Kidney (tissue), 22 donors: Measurements from ENCODE around the gene CD37. TPM values are rescaled to one million over a fixed set of nuclear protein-coding genes. Genes with fewer than 3 reads are reported as not detected.
"Not testable (repeated sequence)": the region's sequence is repeated elsewhere in the genome, so short reads cannot be mapped to it uniquely, and the experiment has no call there.

Source experiments
- DNase-seq, 5 donors: peaks; one replicate each; pipeline ENCODE4 v3.0.0-alpha.2; 2013 to 2020
- FAIRE-seq: peaks from 2 replicates; lab custom pipeline; 2012; peaks lifted over from hg19 to GRCh38; lab: Jason Lieb, UNC
- H3K27ac ChIP-seq, 2 donors: one replicate each; pipeline ENCODE4 v1.7.0; 2013; ENCODE audit warnings: low read depth in 2 of 2, low read length in 2 of 2, inconsistent platforms in 1 of 2
- H3K27me3 ChIP-seq: one replicate; pipeline ENCODE4 v1.7.1; 2013; ENCODE audit warnings: low read length, inconsistent platforms; ENCODE audit not compliant: control insufficient read depth, insufficient read depth
- H3K36me3 ChIP-seq, 3 donors: one replicate each; pipeline versions ENCODE4 v1.7.0 to v1.7.1; 2013; ENCODE audit warnings: low read length in 3 of 3, control low read depth in 1 of 3, inconsistent platforms in 1 of 3; ENCODE audit not compliant: insufficient read depth in 3 of 3, control insufficient read depth in 2 of 3
- H3K4me1 ChIP-seq, 3 donors: one replicate each; pipeline versions ENCODE4 v1.7.0 to v1.7.1; 2013; ENCODE audit warnings: low read length in 3 of 3, inconsistent platforms in 1 of 3, low read depth in 1 of 3; ENCODE audit not compliant: control insufficient read depth in 2 of 3, insufficient read depth in 2 of 3
- H3K4me3 ChIP-seq, 3 donors: one replicate each; pipeline versions ENCODE4 v1.7.0 to v1.8.1; 2013; ENCODE audit warnings: low read length in 3 of 3, control low read depth in 1 of 3, inconsistent platforms in 1 of 3
- H3K9ac ChIP-seq, 3 donors: one replicate each; pipeline versions ENCODE4 v1.7.0 to v1.7.1; 2013; ENCODE audit warnings: low read length in 3 of 3, control low read depth in 1 of 3, inconsistent platforms in 1 of 3
- H3K9me3 ChIP-seq, 3 donors: one replicate each; pipeline versions ENCODE4 v1.7.0 to v1.7.1; 2013; ENCODE audit warnings: low read length in 3 of 3, control low read depth in 1 of 3, inconsistent platforms in 1 of 3; ENCODE audit not compliant: control insufficient read depth in 2 of 3, insufficient read depth in 1 of 3
- CTCF ChIP-seq: IDR thresholded peaks from 3 replicates; pipeline ENCODE4 v1.5.1; 2012; ENCODE audit warnings: mild to moderate bottlenecking, moderate library complexity, borderline replicate concordance; ENCODE audit not compliant: insufficient read depth; ENCODE audit errors: extremely low read depth
- intact Hi-C: fragments of 100-400 bp; cut with DNase I; formaldehyde crosslinking; loops from one replicate; pipeline ENCODE4 v1.11.1; 2022
- long read RNA-seq, 10 donors: library from polyadenylated mRNA in 1 of 10; unstranded in 1 of 10; transcript quantifications; one replicate each; pipeline ENCODE4 v2.0.0 and lab custom pipeline, GENCODE V29; 2021 to 2026
- polyA plus RNA-seq: library from polyadenylated mRNA; stranded (reverse); fragments of 350-450 nt; fragmentation: Illumina TruSeq; extraction: RNeasy Lipid Tissue Mini Kit (QIAGEN cat#74804); gene quantifications from one replicate; pipeline ENCODE4 v1.2.3, GENCODE V29; 2014; ENCODE audit warnings: low read depth, low replicate concordance; ENCODE audit not compliant: insufficient read depth
- total RNA-seq: library from RNA; stranded (reverse); fragmentation: NEBNext Ultra II Directional; extraction: Animal tissue kit (Norgen Biotek cat#: 25700); gene quantifications from one replicate; pipeline ENCODE4 v1.2.1, GENCODE V29; 2021
- donor health status: control.
- donor health status: control.
- donor health status: control.
- donor health status: control.
- donor health status: control.
- donor health status: DM: yes; HTN: yes; CAD: no.
- donor health status: Normal renal cell carcinoma (clear cell type).

Gene CD37
- 35.7 TPM for total RNA-seq
- 3.8 TPM for polyA plus RNA-seq
- long read RNA-seq, donor 1: 0 reads
- long read RNA-seq, donor 2: 0 reads
- long read RNA-seq, donor 3: 0 reads
- long read RNA-seq, donor 4, partial matches to known transcripts: 0 of 1 reads
- long read RNA-seq, donor 4, other reads (novel, unspliced or antisense): 0 of 1 reads
- long read RNA-seq, donor 5, partial matches to known transcripts: 8 of 8 reads
- long read RNA-seq, donor 5, other reads (novel, unspliced or antisense): 0 of 8 reads
- long read RNA-seq, donor 6, partial matches to known transcripts: 0 of 1 reads
- long read RNA-seq, donor 6, other reads (novel, unspliced or antisense): 0 of 1 reads
- long read RNA-seq, donor 7, transcript CD37-201 (8 exons, 1,265 nt): major isoform, 7 of 14 reads
- long read RNA-seq, donor 7, partial matches to known transcripts: 2 of 14 reads
- long read RNA-seq, donor 7, other reads (novel, unspliced or antisense): 3 of 14 reads
- long read RNA-seq, donor 8: 0 reads
- long read RNA-seq, donor 9, partial matches to known transcripts: 0 of 1 reads
- long read RNA-seq, donor 9, other reads (novel, unspliced or antisense): 0 of 1 reads
- long read RNA-seq, donor 10, partial matches to known transcripts: 172 of 192 reads
- long read RNA-seq, donor 10, other reads (novel, unspliced or antisense): 20 of 192 reads

GRCh38 chr19:49335071-49335783 lies at the start of gene CD37:
Gene CD37, plus strand, starts transcription at chr19:49335406. Its CDS starts 135 bp downstream, at chr19:49335541.
- peak in 1 of 5 donors; percentile 73 for DNase-seq
- no peak for FAIRE-seq
- TF ChIP-seq CTCF: no peak
- Histone ChIP-seq H3K9ac (no peak within 1 kb of the TSS), H3K27me3 (no peaks in the 10 kb centered on the region), H3K4me1 (peaks cover 0 to 8% (median 0%) of the 10 kb centered on the region in 3 donors), H3K9me3 (no peaks in the 10 kb centered on the region), H3K4me3 (no peak within 1 kb of the TSS), H3K36me3 (no peaks in the 10 kb centered on the region), H3K27ac (no peak within 1 kb of the TSS)
- intact Hi-C loops: no loop called here

- DNase-seq (no peak), FAIRE-seq (no peak)
- no peak overlapping the region for H3K27ac ChIP-seq
- no peak overlapping the region for H3K4me3 ChIP-seq
- H3K9ac ChIP-seq: no peak overlapping the region
- intact Hi-C loops: no loop called here
- H3K36me3 ChIP-seq: no peaks in the 10 kb centered on the region
- TF ChIP-seq CTCF: no peak
- no peaks in the 10 kb centered on the region for H3K4me1 ChIP-seq
- H3K27me3 ChIP-seq: no peaks in the 10 kb centered on the region
- no peaks in the 10 kb centered on the region for H3K9me3 ChIP-seq
Observed at GRCh38 chr19:49287141-49287770, 48.0 kb upstream of the CD37 start.

- H3K9me3 ChIP-seq, H3K27me3 ChIP-seq, H3K9ac ChIP-seq, H3K36me3 ChIP-seq, H3K4me1 ChIP-seq, H3K27ac ChIP-seq, DNase-seq, H3K4me3 ChIP-seq, intact Hi-C loops, FAIRE-seq: not testable (repeated sequence)
Observed at GRCh38 chr19:49288205-49288604, 47.0 kb upstream of the CD37 start.

- H3K4me3 ChIP-seq, H3K27ac ChIP-seq, H3K4me1 ChIP-seq, intact Hi-C loops, H3K27me3 ChIP-seq, H3K36me3 ChIP-seq, DNase-seq, H3K9me3 ChIP-seq, FAIRE-seq, H3K9ac ChIP-seq: not testable (repeated sequence)
Observed at GRCh38 chr19:49289286-49289685, 45.9 kb upstream of the CD37 start.
